ENCODE results near the gene ARHGEF7. TPM values are rescaled to one million over a fixed set of nuclear protein-coding genes. Genes with fewer than 3 reads are reported as not detected.
A peak's percentile ranks its signal among the peaks of the same experiment; 100 is the strongest.
"Not testable (repeated sequence)": the region's sequence is repeated elsewhere in the genome, so short reads cannot be mapped to it uniquely, and the experiment has no call there.

The ARHGEF7 gene
- total RNA-seq: 10 to 100 TPM; 70.3 to 73.2 TPM

GRCh38 chr13:111115061-111115964 is at the start of gene ARHGEF7:
TSS of gene ARHGEF7 (plus strand) at chr13:111115310. CDS start at chr13:111115527, 217 bp downstream.
- ATAC-seq: peak; percentile 12 to 55
- Mint-ChIP-seq H3K4me3 (peak within 1 kb of the TSS; percentile 78), H3K36me3 (no peaks in the 10 kb centered on the region), H3K9me3 (no peaks in the 10 kb centered on the region), H3K27ac (no peak within 1 kb of the TSS), H3K27me3 (peaks cover 44 to 83% of the 10 kb centered on the region in 2 donors), H3K4me1 (ENCODE audit: low read depth in 2 of 2) (peaks cover 5 to 9% of the 10 kb centered on the region in 2 donors)
- no peak for DNase-seq (ENCODE audit: low spot score)

DNA sequence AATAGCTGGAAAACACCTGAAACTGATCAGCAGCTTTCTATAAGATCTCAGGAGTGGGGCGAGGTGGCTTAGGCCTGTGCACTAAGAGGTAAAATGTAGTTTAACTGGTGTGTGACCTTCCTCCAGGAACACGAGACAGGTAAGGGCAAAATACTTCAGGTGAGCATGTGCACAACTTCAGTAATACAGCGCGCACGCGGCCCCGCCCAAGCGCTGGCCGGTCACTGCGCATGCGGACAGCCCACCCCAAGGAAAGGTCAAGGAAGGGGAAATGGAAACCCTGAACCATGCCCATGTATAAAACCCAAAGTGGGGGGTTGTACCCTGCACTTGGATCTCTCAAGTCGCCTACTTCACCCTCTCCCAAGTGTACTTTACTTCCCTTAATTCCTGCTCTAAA is 49.4 kb upstream of the ARHGEF7 start:
- H3K36me3 Mint-ChIP-seq: peaks cover 4% of the 10 kb centered on the region
- H3K4me1 Mint-ChIP-seq (ENCODE audit: low read depth in 2 of 2): peaks cover 0 to 6% of the 10 kb centered on the region in 2 donors
- DNase-seq (ENCODE audit: low spot score) (no peak), ATAC-seq (no peak)
- no peak overlapping the region for H3K4me3 Mint-ChIP-seq
- H3K9me3 Mint-ChIP-seq: peaks cover 2% of the 10 kb centered on the region
- no peak overlapping the region for H3K27ac Mint-ChIP-seq
- H3K27me3 Mint-ChIP-seq: peaks cover 39 to 80% of the 10 kb centered on the region in 2 donors

GRCh38 chr13:111066544-111066943 is 48.6 kb upstream of the ARHGEF7 start:
- H3K4me3 Mint-ChIP-seq: peak overlapping the region; percentile 63
- peaks cover 10% of the 10 kb centered on the region for H3K36me3 Mint-ChIP-seq
- H3K27ac Mint-ChIP-seq: no peak overlapping the region
- peaks cover 4% of the 10 kb centered on the region for H3K9me3 Mint-ChIP-seq
- H3K27me3 Mint-ChIP-seq: peaks cover 41 to 86% of the 10 kb centered on the region in 2 donors
- no peak for DNase-seq (ENCODE audit: low spot score)
- peaks cover 0 to 6% of the 10 kb centered on the region in 2 donors for H3K4me1 Mint-ChIP-seq (ENCODE audit: low read depth in 2 of 2)
- no peak for ATAC-seq

GRCh38 chr13:111068009-111068350 is 47.1 kb upstream of the ARHGEF7 start:
- Mint-ChIP-seq H3K27me3 (peaks cover 41 to 84% of the 10 kb centered on the region in 2 donors), H3K9me3 (peaks cover 10% of the 10 kb centered on the region), H3K27ac (no peak overlapping the region), H3K36me3 (peaks cover 18% of the 10 kb centered on the region), H3K4me1 (ENCODE audit: low read depth in 2 of 2) (peaks cover 0 to 6% of the 10 kb centered on the region in 2 donors), H3K4me3 (peak overlapping the region; percentile 64)
- ATAC-seq: no peak
- no peak for DNase-seq (ENCODE audit: low spot score)

DNA sequence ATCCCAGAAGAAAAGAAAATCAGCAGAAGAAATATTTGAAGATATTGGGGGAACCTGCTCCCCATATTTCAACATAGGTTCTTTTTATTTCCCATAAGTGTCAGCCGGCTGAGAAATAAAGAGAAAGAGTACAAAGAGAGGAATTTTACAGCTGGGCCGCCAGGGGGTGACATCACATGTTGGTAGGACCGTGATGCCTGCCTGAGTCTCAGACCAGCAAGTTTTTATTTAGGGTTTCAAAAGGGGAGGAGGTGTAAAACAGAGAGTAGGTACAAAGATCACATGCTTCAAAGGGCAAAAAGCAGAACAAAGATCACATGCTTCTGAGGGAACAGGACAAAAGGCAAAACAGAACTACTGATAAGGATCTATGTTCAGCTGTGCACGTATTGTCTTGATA is 44.0 kb upstream of the ARHGEF7 start:
- Mint-ChIP-seq H3K9me3 (peaks cover 25% of the 10 kb centered on the region), H3K27me3 (peaks cover 23 to 60% of the 10 kb centered on the region in 2 donors), H3K36me3 (peaks cover 36% of the 10 kb centered on the region)
- H3K4me3 Mint-ChIP-seq; DNase-seq (ENCODE audit: low spot score); H3K27ac Mint-ChIP-seq; H3K4me1 Mint-ChIP-seq (ENCODE audit: low read depth in 2 of 2); ATAC-seq: not testable (repeated sequence)

DNA sequence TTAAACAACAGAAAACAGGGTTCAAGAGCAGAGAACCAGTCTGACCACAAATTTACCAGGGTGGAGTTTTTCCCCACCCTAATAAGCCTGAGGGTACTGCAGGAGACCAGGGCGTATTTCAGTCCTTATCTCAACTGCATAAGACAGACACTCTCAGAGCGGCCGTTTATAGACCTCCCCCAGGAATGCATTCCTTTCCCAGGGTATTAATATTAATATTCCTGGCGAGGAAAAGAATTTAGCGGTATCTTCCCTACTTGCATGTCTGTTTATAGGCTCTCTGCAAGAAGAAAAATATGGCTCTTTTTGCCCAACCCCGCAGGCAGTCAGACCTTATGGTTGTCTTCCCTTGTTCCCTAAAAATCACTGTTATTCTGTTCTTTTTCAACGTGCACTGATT is 43.6 kb upstream of the ARHGEF7 start:
- peaks cover 20 to 56% of the 10 kb centered on the region in 2 donors for H3K27me3 Mint-ChIP-seq
- H3K27ac Mint-ChIP-seq; DNase-seq (ENCODE audit: low spot score); ATAC-seq; H3K4me3 Mint-ChIP-seq; H3K4me1 Mint-ChIP-seq (ENCODE audit: low read depth in 2 of 2): not testable (repeated sequence)
- peaks cover 36% of the 10 kb centered on the region for H3K36me3 Mint-ChIP-seq
- H3K9me3 Mint-ChIP-seq: peaks cover 25% of the 10 kb centered on the region

GRCh38 chr13:111074826-111075225 is 40.3 kb upstream of the ARHGEF7 start:
- H3K9me3 Mint-ChIP-seq: peaks cover 25% of the 10 kb centered on the region
- no peak overlapping the region for H3K27ac Mint-ChIP-seq
- DNase-seq (ENCODE audit: low spot score) (no peak), ATAC-seq (no peak)
- H3K4me1 Mint-ChIP-seq (ENCODE audit: low read depth in 2 of 2): no peaks in the 10 kb centered on the region
- H3K36me3 Mint-ChIP-seq: peaks cover 36% of the 10 kb centered on the region
- H3K27me3 Mint-ChIP-seq: peaks cover 17 to 35% of the 10 kb centered on the region in 2 donors
- H3K4me3 Mint-ChIP-seq: no peak overlapping the region

GRCh38 chr13:111076155-111077013 is 38.7 kb upstream of the ARHGEF7 start:
- Mint-ChIP-seq H3K27ac (no peak overlapping the region), H3K4me3 (no peak overlapping the region), H3K9me3 (peaks cover 21% of the 10 kb centered on the region), H3K27me3 (peaks cover 10 to 20% of the 10 kb centered on the region in 2 donors), H3K36me3 (peaks cover 26% of the 10 kb centered on the region), H3K4me1 (ENCODE audit: low read depth in 2 of 2) (no peaks in the 10 kb centered on the region)
- DNase-seq (ENCODE audit: low spot score) (no peak), ATAC-seq (peak in 1 of 2 donors; percentile 13)

GRCh38 chr13:111079375-111079774 is 35.7 kb upstream of the ARHGEF7 start:
- peaks cover 8 to 12% of the 10 kb centered on the region in 2 donors for H3K27me3 Mint-ChIP-seq
- H3K4me3 Mint-ChIP-seq: no peak overlapping the region
- no peak overlapping the region for H3K27ac Mint-ChIP-seq
- no peak for DNase-seq (ENCODE audit: low spot score)
- no peak for ATAC-seq
- peaks cover 13% of the 10 kb centered on the region for H3K36me3 Mint-ChIP-seq
- peaks cover 10% of the 10 kb centered on the region for H3K9me3 Mint-ChIP-seq
- no peaks in the 10 kb centered on the region for H3K4me1 Mint-ChIP-seq (ENCODE audit: low read depth in 2 of 2)

DNA sequence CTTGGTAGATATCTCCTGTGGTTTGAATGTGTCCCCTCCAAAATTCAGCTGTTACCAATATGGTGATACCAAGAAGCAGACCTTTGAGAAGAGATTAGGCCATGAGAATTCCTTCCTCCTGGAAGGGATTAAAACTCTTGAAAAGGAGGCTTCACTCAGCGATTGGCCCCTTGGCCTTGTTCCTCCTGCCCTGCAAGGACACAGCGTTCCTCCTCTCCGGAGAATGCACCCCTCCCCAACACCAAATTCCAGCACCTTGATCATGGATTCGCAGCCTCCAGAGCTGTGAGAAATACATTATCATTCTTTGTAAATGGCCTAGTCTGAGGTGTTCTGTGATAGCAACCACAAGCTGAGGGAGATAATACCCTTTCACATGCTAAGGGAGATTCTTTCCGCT is 34.5 kb upstream of the ARHGEF7 start:
- ATAC-seq (no peak), DNase-seq (ENCODE audit: low spot score) (no peak)
- H3K4me1 Mint-ChIP-seq (ENCODE audit: low read depth in 2 of 2): no peaks in the 10 kb centered on the region
- peaks cover 8% of the 10 kb centered on the region in 2 donors for H3K27me3 Mint-ChIP-seq
- no peak overlapping the region for H3K4me3 Mint-ChIP-seq
- peaks cover 1% of the 10 kb centered on the region for H3K9me3 Mint-ChIP-seq
- peaks cover 2% of the 10 kb centered on the region for H3K36me3 Mint-ChIP-seq
- no peak overlapping the region for H3K27ac Mint-ChIP-seq

GRCh38 chr13:111082240-111082639 is 32.9 kb upstream of the ARHGEF7 start:
- no peak overlapping the region for H3K4me3 Mint-ChIP-seq
- ATAC-seq: no peak
- H3K4me1 Mint-ChIP-seq (ENCODE audit: low read depth in 2 of 2): no peaks in the 10 kb centered on the region
- H3K27me3 Mint-ChIP-seq: peaks cover 6 to 11% of the 10 kb centered on the region in 2 donors
- H3K9me3 Mint-ChIP-seq: no peaks in the 10 kb centered on the region
- H3K27ac Mint-ChIP-seq: no peak overlapping the region
- DNase-seq (ENCODE audit: low spot score): no peak
- no peaks in the 10 kb centered on the region for H3K36me3 Mint-ChIP-seq

GRCh38 chr13:111082769-111083168 is 32.3 kb upstream of the ARHGEF7 start:
- H3K9me3 Mint-ChIP-seq; H3K36me3 Mint-ChIP-seq; DNase-seq (ENCODE audit: low spot score); ATAC-seq; H3K4me3 Mint-ChIP-seq; H3K27ac Mint-ChIP-seq; H3K4me1 Mint-ChIP-seq (ENCODE audit: low read depth in 2 of 2): not testable (repeated sequence)
- H3K27me3 Mint-ChIP-seq: peaks cover 6 to 14% of the 10 kb centered on the region in 2 donors

GRCh38 chr13:111083693-111084092 is 31.4 kb upstream of the ARHGEF7 start:
- ATAC-seq; H3K4me3 Mint-ChIP-seq; H3K36me3 Mint-ChIP-seq; H3K9me3 Mint-ChIP-seq; H3K27ac Mint-ChIP-seq; H3K4me1 Mint-ChIP-seq (ENCODE audit: low read depth in 2 of 2); DNase-seq (ENCODE audit: low spot score): not testable (repeated sequence)
- peaks cover 4 to 13% of the 10 kb centered on the region in 2 donors for H3K27me3 Mint-ChIP-seq

- no peak for DNase-seq (ENCODE audit: low spot score)
- Mint-ChIP-seq H3K27ac (no peak overlapping the region), H3K27me3 (peaks cover 8 to 17% of the 10 kb centered on the region in 2 donors), H3K4me3 (no peak overlapping the region), H3K9me3 (no peaks in the 10 kb centered on the region), H3K36me3 (no peaks in the 10 kb centered on the region), H3K4me1 (ENCODE audit: low read depth in 2 of 2) (no peaks in the 10 kb centered on the region)
- no peak for ATAC-seq
Observed at GRCh38 chr13:111090169-111090568, 24.9 kb upstream of the ARHGEF7 start.
